HG02678 (cell line): ENCODE results near the gene BIK.

ENCODE experiments used
- ATAC-seq: cut with Tn5 transposase; IDR thresholded peaks from one replicate; pipeline ENCODE4 v1.9.1; 2021; ENCODE audit warnings: mild to moderate bottlenecking, moderate library complexity; ENCODE audit not compliant: unreplicated experiment

BIK gene, protein sequence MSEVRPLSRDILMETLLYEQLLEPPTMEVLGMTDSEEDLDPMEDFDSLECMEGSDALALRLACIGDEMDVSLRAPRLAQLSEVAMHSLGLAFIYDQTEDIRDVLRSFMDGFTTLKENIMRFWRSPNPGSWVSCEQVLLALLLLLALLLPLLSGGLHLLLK

DNA sequence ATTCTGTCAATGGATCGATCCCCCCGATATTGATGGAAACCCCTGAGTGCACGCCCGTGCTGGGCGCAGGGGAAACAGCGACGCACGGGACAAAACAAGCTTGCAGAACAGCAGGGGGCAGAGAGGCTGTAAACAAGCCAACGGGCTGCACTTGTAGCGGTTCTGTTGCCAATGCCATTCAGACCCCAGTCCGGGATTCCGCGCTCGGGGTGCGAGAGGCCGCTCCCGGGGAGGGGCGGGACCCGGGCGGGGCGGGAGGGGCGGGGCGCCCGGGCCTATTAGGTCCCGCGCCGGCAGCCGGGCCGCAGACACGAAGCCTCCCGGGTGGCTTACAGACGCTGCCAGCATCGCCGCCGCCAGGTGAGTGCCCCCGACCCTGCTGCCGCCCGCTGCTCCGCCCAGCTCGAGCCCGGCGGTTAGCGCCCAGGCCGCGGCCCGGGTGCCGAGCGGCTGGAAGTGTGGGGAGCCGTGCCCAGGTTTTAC, at the start of gene BIK:
Gene BIK, plus strand, starts transcription at position 307 of the 483 bp plus-strand sequence. CDS start 13,273 bp downstream, outside the sequence.
- peak; percentile 48 for ATAC-seq

DNA sequence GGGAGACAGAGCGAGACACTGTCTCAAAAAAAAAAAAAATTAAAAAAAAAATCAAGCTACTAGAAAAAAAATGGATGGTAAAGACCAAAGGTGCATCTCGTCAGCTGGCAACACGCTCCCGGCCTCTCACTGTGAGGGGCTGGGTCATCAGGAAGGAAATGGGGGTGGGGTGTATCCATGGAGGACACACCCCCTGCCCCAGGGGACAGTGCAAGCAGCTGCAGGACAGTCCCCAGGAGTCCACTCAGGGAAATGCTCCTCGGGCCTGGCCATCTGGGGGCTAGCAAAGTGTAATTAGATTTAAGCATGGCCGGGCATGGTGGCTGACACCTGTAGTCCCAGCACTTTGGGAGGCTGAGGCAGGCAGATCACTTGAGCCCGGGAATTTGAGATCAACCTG, 44.4 kb upstream of the BIK start:
- ATAC-seq: no peak

DNA sequence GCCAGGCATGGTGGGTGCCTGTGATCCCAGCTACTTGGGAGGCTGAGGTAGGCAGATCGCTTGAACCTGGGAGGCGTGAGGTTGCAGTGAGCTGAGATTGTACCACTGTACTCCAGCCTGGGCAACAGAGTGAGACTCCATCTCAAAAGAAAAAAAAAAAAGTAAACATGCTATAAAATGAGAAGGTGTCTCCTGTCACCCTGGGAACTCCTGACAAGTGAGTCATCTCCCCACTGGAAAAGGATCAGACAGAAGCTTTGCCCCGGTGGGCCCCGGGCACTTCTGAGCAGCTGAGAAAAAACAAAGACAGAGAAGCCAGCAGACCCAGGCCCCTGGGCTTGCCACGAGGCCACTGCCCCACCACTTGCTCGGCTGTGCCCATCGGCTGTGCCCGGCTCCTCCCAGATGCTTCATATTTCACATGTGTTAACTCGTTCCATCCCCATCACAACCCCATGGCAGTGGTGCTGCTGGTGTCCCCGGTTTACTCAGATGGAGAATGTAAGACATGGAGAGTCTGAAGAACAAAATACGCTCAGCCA, 43.6 kb upstream of the BIK start:
- no peak for ATAC-seq

DNA sequence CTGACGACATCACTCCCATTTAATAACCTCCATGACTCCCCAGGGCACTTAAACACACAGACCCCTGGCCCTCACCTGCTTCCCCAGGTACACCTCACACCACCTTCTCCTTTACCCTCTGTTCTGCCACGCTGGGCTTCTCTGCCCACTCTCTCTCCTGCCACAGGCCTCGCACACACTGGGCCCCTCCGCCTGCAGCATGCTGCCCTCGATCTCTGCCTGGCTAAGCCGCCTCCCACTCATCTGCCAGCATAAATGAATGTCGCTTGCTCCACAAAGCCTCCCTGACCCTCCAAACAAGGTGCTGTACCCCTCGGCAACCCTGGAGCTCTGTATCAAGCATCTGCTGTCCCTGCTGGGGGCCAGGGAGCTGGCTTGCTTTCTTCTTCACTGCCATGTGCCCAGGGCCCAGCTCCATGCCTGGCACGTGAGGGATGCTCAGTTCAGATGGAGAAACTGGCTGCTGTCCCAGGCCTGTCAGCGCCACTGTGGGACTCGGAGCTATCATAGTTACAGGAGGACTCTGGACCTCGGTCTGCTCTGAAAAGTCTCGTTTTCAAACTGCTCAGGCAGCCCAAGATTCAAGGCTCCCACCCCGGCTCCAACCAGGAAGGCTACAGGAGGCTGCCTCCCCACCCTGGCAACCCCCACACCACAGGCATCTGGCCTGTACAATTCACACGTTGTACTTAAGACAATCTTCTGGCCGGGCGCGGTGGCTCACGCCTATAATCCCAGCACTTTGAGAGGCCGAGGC, 33.3 kb upstream of the BIK start:
- ATAC-seq: no peak

DNA sequence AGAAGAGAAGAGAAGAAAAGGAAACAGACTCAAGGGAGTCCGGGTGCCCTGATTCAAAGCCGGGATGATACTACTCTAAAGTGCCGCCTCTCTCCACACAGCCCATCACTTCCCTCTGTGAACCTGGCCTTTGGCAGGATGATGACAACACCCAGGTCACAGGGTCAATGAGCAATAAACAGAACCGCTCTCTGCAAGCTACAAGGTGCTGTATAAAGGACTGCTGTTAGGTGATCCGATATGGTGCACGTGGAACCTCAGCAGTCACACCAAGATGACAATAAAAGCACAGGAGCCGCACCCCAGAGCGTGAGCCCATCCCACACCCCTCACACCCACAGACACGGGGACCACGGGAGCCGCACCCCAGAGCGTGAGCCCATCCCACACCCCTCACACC, 32.0 kb upstream of the BIK start:
- ATAC-seq: no peak

DNA sequence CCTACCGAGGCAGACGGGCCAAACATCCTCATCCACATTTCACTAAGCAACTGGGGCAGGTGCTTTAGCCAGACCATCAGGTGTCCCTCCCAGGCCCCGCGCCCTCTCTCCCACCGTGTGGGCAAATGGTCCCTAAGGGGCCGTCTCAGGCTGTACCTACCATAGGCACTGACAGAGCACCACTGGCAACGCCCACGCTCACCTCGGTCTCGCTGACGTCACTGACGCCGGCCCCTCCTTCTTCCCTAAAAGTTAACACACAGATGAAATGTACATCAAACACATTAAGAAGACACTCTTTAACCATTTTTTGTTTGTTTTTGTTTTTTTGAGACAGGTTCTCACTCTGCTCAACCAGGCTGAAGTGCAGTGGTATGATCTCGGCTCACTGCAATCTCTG, 30.8 kb upstream of the BIK start:
- no peak for ATAC-seq

DNA sequence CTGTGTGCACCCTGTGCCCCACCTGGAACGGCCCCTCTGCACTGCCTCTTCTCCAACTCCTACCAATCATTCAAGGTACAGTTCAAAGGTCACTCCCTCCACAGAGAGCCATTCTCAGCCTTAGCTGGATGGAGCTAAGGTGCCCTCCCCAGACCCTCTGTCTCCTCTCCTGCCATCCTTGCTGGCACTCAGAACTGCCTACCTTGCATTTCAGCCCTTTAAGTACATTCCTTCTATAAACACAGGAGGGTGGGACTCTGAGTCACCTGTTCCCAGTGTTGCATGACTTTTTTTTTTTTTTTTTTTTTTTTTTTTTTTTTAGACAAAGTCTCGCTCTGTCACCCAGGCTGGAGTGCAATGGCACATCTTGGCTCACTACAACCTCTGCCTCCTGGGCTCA, 29.9 kb upstream of the BIK start:
- no peak for ATAC-seq

DNA sequence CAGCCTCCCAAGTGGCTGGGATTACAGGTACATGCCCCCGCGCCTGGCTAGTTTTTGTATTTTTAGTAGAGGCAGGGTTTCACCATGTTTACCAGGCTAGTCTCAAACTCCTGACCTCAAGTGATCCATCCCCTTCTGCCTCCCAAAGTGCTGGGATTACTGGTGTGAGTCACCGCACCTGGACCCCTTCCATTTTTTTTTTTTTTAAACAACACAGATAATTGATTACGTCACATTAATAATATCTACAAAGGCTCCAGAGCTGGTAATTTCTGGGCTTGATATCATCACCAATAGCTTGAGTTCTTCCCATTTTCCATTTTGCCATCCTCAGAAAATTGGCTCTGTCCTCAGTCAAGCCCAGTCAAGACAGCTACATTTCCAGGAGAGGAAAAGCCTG, 28.6 kb upstream of the BIK start:
- ATAC-seq: no peak

DNA sequence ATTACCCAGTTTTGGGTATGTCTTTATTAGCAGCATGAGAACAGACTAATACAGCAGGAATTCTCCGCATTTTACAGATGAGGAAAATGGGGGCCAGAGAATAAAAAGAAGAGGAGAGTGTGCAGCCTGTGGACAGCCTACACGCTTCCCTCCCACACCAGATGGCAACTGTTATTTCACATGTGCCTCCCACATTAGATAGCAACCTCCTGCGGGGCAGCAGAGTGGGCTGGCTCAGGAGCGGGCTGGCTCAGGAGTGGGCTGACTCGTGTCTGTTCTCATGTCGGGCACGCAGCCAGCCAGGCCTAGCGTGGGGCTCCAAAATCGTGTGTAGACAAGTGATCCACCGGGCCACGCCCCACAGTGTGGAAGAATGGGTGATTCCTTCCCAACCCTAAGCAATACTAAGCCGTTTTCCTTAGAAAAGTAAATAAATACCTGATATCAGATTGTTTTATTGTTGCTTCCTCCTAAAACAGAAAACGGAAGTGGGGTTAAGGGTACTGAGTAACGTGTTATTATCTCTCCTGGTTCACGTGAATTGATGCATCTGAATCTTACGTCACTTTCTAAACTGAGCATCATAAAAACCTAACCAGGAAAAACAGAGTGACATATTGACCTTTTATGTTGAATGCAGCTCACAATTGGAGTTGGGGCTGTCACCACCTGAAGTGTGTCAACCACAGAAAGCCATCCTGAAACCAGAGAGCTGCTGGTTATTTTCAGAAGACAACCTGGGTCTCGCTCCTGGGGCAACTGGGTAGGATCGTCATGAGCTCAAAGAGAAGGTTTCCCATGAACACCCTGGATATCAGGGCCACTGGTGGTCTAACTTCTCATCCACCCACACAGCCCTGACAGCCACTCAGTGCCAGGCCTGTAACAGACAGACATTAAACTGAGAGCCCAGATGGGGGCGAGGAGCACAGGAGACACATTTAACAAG, 24.6 kb upstream of the BIK start:
- no peak for ATAC-seq

DNA sequence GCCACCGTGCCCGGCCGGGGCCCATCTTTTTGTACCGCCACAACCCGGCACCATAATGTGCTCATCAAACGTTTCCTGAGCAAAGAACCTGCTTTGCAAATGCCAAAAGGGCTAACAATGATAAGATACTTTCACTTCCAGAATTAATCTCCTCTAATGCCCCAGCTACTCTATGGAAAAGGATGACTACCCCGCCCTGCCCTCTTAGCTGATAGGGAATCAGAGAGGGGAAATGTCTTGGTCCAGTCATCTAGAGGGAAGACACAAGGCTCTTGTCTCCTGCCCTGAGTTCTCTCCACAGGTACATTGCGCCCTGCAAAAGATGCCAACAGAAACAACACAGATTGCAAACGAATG, 21.9 kb upstream of the BIK start:
- no peak for ATAC-seq

DNA sequence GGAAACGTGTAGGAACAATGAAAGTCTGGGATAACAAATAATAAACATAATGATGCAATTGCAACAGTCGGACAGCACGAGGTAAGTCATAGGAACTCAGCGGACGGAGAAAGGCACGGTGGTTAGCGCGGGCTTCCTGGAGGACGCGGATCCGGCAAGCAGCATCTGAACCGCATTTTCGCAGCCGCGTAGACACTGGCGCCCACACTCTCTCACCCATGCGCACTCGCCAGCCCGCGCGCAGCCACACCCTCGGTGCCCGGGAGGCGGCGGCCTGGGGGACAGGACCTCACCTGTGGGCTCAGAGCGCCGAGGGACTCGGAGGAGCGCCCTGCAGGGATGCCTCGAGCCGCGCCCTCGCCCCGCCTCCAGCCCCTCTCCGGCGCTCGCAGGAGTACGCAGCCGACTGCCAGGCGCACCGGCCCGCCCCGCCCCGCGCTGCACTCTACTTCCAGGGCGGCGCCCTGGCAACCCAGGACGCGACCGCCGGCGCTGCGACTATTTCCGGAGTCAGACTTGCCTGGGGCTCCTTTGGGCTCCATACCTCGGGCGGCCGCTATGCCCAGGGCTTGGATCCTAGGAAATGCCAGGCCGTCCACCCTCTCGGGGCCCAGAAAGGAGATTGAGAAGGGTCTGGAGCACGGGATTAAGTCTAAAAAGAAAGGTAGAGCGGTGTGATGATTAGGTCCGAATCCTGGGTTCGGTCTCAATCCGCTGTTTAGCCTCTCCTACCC, 21.4 kb upstream of the BIK start, which contains the start of gene TTLL1:
Gene TTLL1, minus strand, starts transcription at position 408 of the 734 bp plus-strand sequence. CDS start 13,805 bp downstream, outside the sequence.
- ATAC-seq: peak; percentile 86

DNA sequence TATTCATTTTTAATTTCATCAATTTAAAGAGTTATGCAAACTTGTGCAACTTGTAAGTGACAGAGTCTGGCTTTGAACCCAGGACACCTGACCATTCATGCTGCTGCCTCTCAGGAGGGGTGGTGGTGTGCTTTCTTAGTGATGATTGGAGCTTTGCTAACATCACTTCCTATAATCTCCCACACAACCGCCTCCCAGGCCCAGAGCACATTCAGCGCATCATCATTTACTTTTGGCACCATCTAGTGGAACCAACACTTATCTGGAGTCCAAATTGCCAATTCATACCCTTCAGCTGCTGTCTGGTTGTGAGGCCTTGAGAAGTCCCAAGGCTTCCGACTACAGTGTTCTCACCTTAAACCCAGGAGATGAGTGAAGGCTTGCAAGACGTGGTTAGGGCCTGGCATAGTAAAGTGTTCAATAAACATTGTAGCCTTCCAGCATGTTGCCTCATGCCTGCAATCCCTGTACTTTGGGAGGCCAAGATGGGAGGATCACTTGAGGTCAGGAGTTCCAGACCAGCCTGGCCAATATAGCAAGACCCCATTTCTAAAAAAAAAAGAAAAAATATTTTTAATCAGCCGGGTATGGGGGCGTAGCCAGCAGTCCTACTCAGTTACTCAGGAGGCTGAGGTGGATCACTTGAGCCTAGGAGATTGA, 20.3 kb upstream of the BIK start:
- ATAC-seq: no peak

DNA sequence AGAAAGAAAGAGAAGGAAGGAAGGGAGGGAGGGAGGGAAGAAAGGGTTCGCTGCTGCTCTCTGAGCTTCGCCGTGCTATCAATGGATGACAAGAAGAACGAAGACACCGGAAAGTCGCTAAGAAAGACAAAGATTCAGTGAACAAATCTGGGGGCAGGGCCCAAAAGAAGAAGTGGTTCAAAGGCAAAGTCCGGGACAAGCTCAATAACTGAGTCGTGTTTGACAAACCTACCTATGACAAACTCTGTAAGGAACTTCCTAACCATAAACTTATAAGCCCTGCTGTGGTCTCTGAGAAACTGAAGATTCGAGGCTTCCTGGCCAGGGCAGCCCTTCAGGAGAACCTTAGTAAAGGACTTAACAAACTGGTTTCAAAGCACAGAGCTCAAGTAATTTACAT, 18.5 kb upstream of the BIK start:
- ATAC-seq: no peak

DNA sequence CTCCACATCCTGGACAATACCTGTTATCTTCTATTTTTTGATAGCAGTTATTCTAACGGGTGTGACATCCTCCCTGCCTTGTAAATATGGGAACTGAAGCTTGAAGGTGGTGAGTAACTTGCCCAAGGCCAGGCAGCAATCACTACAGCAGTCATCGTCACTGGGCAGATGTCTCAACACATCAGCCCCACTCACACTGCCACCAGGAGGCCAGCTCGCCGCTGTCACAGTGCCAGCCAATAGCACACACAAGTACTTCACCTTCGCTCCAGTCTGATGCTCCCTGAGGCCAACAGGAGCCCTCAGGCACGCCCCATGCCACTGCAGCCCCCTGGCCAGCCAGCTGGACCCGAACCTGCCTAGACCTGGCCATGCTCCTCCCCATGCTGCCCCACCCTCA, 16.5 kb upstream of the BIK start:
- ATAC-seq: no peak

DNA sequence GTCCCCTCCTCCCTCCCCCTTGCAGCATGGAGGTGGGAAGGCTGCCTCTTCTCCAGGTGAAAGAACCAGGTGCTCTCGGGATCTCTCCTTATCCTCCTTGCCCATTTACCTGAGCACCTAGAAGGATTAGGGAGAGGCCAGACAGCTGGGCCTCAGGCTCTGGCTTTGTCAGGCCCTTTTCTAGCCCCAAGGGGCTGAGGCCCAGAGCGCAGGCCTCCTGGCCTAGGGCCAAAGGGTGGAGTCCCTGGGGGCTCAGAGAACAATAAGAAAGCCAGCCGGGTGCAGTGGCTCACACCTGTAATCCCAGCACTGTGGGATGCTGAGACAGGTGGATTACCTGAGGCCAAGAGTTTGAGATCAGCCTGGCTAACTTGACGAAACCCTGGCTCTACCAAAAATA, 16.0 kb upstream of the BIK start:
- no peak for ATAC-seq

DNA sequence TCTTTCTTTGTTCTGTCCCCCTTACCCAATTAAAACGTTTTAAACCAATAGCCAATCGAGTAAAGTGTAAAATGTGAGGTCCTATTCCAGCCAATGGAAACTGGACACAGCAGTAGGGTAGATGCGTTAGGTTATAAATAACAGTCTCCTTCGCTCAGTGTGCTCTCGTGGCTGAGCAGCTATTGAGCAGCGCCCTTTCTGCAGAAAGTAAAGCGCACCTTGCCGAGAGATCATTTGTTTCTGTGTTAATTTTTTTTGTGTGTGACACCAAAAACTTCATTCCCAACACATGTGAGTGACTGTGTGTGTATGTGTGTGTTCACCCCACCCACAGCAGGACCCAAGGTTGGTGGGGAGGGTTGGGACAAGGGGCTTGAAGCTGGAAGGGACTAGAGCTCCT, 14.1 kb upstream of the BIK start:
- ATAC-seq: no peak

DNA sequence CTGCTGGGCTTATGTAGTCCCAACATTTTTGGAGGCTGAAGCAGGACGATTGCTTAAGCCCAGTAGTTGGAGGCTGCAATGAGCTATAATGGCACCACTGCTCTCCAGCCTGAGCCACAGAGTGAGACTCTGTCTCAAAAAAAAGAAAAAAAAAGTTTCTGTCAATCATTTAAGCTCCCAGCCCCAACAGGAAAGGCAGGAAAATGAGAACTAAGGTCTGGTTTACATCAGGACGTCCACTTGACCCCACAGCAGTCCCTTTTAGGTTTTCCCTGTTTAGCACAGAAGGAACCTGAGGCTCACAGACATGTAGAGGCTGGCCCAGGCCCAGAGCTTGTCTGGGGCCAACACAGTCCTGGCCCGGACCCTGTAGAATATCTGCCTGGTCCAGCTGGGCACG, 12.2 kb upstream of the BIK start:
- ATAC-seq: no peak

DNA sequence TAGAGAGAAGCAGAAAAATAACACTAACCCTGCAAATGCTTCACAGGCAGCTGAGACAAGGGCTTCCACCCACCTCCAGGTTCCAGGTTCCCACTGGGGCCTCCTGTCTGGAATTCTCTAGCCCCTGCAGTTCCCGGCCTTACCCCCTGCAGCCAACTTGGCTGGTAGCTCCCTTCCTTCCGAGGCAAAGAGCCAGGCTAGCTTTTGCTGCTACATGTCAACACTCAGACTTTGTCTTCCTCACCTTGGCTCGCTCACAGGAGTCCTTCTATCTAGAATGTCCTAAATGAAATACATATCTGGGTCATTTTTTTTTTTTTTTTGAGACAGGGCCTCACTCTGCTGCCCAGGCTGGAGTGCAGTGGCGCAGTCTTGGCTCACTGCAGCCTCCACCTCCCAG, 11.5 kb upstream of the BIK start:
- no peak for ATAC-seq

DNA sequence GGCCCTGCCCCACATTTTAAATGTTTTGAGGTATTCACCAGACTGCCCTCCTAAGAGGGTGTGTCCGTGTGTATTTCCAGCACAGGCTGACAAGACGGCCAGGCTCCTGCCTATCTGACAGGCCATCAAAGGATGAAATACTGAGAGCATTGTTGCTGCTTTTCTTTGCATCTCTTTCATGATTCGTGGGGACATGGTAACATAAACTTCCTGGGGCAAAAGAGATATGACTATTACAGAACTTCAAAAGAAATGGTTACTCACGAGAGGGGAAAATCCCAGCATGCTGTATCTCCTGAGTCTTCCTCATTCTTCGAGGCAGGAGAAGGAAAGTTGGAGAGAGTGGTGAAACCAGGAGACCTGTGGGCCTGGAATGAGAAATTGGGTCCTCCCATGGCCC, 10.3 kb upstream of the BIK start:
- no peak for ATAC-seq

DNA sequence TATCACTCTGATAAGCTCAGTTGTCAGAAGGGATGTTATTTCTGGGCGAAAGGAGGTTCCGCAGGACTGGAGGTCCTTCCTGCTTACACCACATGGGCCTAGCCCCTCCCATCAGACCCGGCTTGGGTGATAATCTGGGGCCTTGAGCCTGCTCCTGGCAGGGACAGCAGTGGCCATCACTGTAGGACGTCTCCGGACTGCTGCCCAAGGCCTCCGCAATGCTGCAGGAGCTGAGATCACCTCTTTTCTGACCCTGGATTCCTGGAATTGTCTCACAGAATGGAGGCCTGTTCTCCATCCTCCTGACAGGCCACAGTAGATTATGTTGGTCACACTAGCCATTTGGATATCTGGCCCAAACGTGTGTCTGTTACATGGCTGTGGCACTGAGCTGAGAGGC, 9.2 kb upstream of the BIK start:
- no peak for ATAC-seq
